ENCODE results near the gene CUEDC2.

Gene CUEDC2

GRCh38 chr10:102453502-102453901 is 21.1 kb upstream of the CUEDC2 start:
- no peak for DNase-seq

- DNase-seq: peak; percentile 75
Observed at GRCh38 chr10:102452672-102453340, 20.4 kb upstream of the CUEDC2 start.

GRCh38 chr10:102451105-102451969 is 19.0 kb upstream of the CUEDC2 start, which contains the start of gene C10orf95:
Gene C10orf95 (minus strand): TSS chr10:102451543. CDS start chr10:102451093, 450 bp downstream.
- no peak for DNase-seq

- peak; percentile 81 for DNase-seq
Observed at GRCh38 chr10:102450374-102451104, 18.2 kb upstream of the CUEDC2 start.

- DNase-seq: no peak
Observed at GRCh38 chr10:102450124-102450373, 17.7 kb upstream of the CUEDC2 start.

GRCh38 chr10:102449321-102450123 is 17.1 kb upstream of the CUEDC2 start:
- peak; percentile 88 for DNase-seq

- no peak for DNase-seq
Observed at GRCh38 chr10:102444851-102445250, 12.5 kb upstream of the CUEDC2 start.

GRCh38 chr10:102438374-102438773 is 6.0 kb upstream of the CUEDC2 start:
- no peak for DNase-seq

GRCh38 chr10:102437515-102437914 is 5.1 kb upstream of the CUEDC2 start:
- DNase-seq: no peak

- DNase-seq: no peak
Observed at GRCh38 chr10:102436312-102436711, 3.9 kb upstream of the CUEDC2 start.

- peak; percentile 35 for DNase-seq
Observed at GRCh38 chr10:102435529-102436233, 3.3 kb upstream of the CUEDC2 start.

GRCh38 chr10:102435133-102435497 is 2.7 kb upstream of the CUEDC2 start:
- DNase-seq: no peak

- no peak for DNase-seq
Observed at GRCh38 chr10:102434394-102435132, 2.2 kb upstream of the CUEDC2 start.

GRCh38 chr10:102433619-102434046 is 1.3 kb upstream of the CUEDC2 start:
- DNase-seq: no peak

GRCh38 chr10:102431452-102432124 is 786 bp downstream of the CUEDC2 start:
- DNase-seq: no peak

GRCh38 chr10:102429468-102429867 is 2.9 kb downstream of the CUEDC2 start:
- no peak for DNase-seq

- no peak for DNase-seq
Observed at GRCh38 chr10:102426803-102427287, 5.5 kb downstream of the CUEDC2 start.

GRCh38 chr10:102425444-102425843 is 6.9 kb downstream of the CUEDC2 start:
- DNase-seq: no peak

GRCh38 chr10:102424916-102425315 is 7.5 kb downstream of the CUEDC2 start:
- DNase-seq: no peak

- DNase-seq: no peak
Observed at GRCh38 chr10:102424145-102424544, 8.2 kb downstream of the CUEDC2 start.
